ENCODE data around the gene ACTR2. TPM values are rescaled to one million over a fixed set of nuclear protein-coding genes. Genes with fewer than 3 reads are reported as not detected.

The ACTR2 gene
- total RNA-seq, 1 donor from 2014 or later = 449 TPM

DNA sequence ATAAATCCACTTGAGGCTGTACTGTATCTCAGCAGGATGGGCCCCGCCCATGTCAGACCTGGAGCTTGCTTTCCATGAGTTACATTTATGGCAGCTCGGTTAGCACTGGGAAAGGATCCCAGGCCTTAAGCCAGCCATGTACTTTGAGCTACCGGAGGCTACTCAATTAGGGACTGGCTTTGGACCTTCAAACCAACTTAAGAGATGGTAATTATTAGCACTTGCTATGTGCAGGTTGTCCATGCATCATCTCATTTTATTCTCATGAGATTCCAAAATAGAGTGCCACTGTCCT is 64.4 kb downstream of the ACTR2 start:
- peaks cover 15% of the 10 kb centered on the region for H3K4me1 Mint-ChIP-seq (ENCODE audit: low read depth)
- H3K27me3 Mint-ChIP-seq (ENCODE audit: low read depth) = no peaks in the 10 kb centered on the region
- TF ChIP-seq, protein P1, sequence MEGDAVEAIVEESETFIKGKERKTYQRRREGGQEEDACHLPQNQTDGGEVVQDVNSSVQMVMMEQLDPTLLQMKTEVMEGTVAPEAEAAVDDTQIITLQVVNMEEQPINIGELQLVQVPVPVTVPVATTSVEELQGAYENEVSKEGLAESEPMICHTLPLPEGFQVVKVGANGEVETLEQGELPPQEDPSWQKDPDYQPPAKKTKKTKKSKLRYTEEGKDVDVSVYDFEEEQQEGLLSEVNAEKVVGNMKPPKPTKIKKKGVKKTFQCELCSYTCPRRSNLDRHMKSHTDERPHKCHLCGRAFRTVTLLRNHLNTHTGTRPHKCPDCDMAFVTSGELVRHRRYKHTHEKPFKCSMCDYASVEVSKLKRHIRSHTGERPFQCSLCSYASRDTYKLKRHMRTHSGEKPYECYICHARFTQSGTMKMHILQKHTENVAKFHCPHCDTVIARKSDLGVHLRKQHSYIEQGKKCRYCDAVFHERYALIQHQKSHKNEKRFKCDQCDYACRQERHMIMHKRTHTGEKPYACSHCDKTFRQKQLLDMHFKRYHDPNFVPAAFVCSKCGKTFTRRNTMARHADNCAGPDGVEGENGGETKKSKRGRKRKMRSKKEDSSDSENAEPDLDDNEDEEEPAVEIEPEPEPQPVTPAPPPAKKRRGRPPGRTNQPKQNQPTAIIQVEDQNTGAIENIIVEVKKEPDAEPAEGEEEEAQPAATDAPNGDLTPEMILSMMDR (IDR thresholded peaks at IDR 0.05) = no peak
- no peak for DNase-seq (ENCODE audit: low spot score)
- H3K36me3 Mint-ChIP-seq (ENCODE audit: low read depth) = no peaks in the 10 kb centered on the region
- H3K9me3 Mint-ChIP-seq (ENCODE audit: low read depth) = no peaks in the 10 kb centered on the region
- H3K4me3 Mint-ChIP-seq (ENCODE audit: unreplicated experiment) = no peak overlapping the region
- no peak overlapping the region for H3K27ac Mint-ChIP-seq (ENCODE audit: unreplicated experiment)

DNA sequence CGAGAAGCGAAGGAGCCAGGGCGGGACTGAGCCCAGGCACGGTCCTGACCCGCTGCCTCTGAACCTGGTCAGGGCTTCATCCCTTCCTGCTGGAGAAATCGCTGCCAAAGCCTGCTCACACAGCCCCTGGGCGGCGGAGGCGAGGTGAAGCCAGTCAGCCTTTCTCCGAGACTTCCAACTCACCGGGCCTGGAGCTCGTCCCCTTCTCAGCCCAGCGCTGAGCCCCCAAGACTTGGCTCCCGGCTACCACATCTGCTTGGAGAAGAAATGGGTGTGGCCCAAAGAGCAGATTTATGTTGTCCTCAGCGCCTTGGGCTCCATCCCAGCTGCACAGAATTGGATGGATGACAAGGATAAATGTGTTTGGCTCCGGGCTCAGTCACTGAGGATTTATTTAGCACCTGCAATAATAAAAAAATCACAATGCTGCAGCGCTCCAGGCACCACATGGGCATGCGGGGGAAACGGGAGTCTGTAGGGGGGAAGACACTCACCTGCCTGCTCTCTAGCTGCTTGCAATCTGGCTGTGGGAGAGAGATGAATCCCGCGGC is 64.9 kb downstream of the ACTR2 start:
- Mint-ChIP-seq H3K27ac (ENCODE audit: unreplicated experiment) (no peak overlapping the region), H3K27me3 (ENCODE audit: low read depth) (no peaks in the 10 kb centered on the region), H3K36me3 (ENCODE audit: low read depth) (no peaks in the 10 kb centered on the region), H3K9me3 (ENCODE audit: low read depth) (no peaks in the 10 kb centered on the region), H3K4me3 (ENCODE audit: unreplicated experiment) (no peak overlapping the region), H3K4me1 (ENCODE audit: low read depth) (peaks cover 15% of the 10 kb centered on the region)
- no peak for DNase-seq (ENCODE audit: low spot score)
- TF ChIP-seq, protein P1 (IDR thresholded peaks at IDR 0.05) = no peak

DNA sequence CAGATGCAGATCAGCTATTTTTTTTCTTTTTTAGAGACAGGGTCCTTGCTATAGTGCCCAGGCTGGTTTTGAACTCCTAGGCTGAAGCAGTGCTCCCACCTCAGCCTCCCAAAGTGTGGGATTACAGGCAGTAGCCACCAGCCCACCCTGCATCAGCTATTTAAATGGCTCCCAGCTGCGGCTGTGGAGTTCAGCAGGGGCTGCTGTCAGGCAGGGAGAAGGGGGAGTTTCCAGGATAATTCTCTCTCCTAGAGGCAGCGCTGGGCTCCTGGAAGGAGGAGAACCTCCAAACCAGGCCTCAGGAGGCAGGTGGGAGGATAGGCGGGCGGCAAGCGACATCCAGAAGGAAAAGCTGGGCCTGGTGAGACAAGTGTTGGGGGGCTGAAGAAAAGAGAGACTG is 65.7 kb downstream of the ACTR2 start:
- H3K9me3 Mint-ChIP-seq (ENCODE audit: low read depth) = no peaks in the 10 kb centered on the region
- TF ChIP-seq, protein P1 (IDR thresholded peaks at IDR 0.05) = no peak
- peaks cover 18% of the 10 kb centered on the region for H3K4me1 Mint-ChIP-seq (ENCODE audit: low read depth)
- DNase-seq (ENCODE audit: low spot score) = no peak
- H3K4me3 Mint-ChIP-seq (ENCODE audit: unreplicated experiment) = no peak overlapping the region
- no peak overlapping the region for H3K27ac Mint-ChIP-seq (ENCODE audit: unreplicated experiment)
- no peaks in the 10 kb centered on the region for H3K36me3 Mint-ChIP-seq (ENCODE audit: low read depth)
- H3K27me3 Mint-ChIP-seq (ENCODE audit: low read depth) = no peaks in the 10 kb centered on the region

DNA sequence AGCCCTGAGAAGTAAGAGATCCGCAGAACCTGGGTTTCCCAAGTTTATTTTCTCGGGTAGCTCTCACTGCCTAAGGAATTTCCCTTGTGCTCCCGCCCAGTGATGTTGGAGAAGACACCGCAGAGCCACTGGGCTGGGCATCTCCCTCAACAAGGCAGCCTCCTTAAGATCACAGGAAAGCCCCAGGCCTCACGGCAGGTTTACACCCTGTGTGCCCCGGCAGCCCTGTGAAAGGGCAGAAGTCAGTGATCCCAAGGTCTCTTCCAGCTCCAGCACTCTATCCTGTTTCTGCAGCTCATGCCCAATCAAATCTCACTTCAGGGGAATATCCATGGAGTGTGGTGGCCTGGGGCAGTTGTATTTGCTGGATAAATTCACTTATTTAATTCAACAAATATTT is 66.5 kb downstream of the ACTR2 start:
- no peak overlapping the region for H3K27ac Mint-ChIP-seq (ENCODE audit: unreplicated experiment)
- H3K36me3 Mint-ChIP-seq (ENCODE audit: low read depth) = no peaks in the 10 kb centered on the region
- peaks cover 19% of the 10 kb centered on the region for H3K4me1 Mint-ChIP-seq (ENCODE audit: low read depth)
- H3K27me3 Mint-ChIP-seq (ENCODE audit: low read depth) = no peaks in the 10 kb centered on the region
- no peaks in the 10 kb centered on the region for H3K9me3 Mint-ChIP-seq (ENCODE audit: low read depth)
- no peak overlapping the region for H3K4me3 Mint-ChIP-seq (ENCODE audit: unreplicated experiment)
- DNase-seq (ENCODE audit: low spot score) = no peak
- TF ChIP-seq, protein P1 (IDR thresholded peaks at IDR 0.05) = no peak

DNA sequence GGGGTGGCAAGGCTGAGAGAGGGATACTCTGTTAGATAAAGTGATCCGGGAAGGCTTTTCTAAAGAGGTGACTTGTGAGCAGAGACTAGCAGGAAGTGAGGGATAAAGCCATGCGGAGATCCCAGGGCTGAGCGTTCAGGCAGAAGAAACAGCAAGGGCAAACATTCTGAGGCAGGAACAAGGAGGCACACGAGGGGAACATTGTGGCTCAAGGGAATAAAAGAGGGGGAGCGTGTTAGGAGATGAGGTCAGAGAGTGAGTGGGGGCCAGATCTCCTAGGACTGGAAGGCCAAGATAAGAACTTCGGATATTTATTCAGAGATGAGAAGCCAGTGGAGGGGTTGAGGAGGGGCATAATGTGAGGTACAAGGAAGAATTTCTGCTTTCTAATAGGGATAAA is 67.1 kb downstream of the ACTR2 start:
- no peak overlapping the region for H3K4me3 Mint-ChIP-seq (ENCODE audit: unreplicated experiment)
- H3K27me3 Mint-ChIP-seq (ENCODE audit: low read depth) = no peaks in the 10 kb centered on the region
- H3K27ac Mint-ChIP-seq (ENCODE audit: unreplicated experiment) = no peak overlapping the region
- H3K4me1 Mint-ChIP-seq (ENCODE audit: low read depth) = peaks cover 25% of the 10 kb centered on the region
- TF ChIP-seq, protein P1 (IDR thresholded peaks at IDR 0.05) = no peak
- H3K9me3 Mint-ChIP-seq (ENCODE audit: low read depth) = no peaks in the 10 kb centered on the region
- no peaks in the 10 kb centered on the region for H3K36me3 Mint-ChIP-seq (ENCODE audit: low read depth)
- no peak for DNase-seq (ENCODE audit: low spot score)
